GM12865 (cell line): ENCODE results near the gene HCAR1.
"Not testable (repeated sequence)": the region's sequence is repeated elsewhere in the genome, so short reads cannot be mapped to it uniquely, and the experiment has no call there.

Experiments
- DNase-seq: peaks from one replicate; pipeline ENCODE4 v3.0.0; 2010; ENCODE audit warnings: low read depth
- H3K4me3 ChIP-seq: 2 replicates; pipeline ENCODE4 v1.5.1; 2011; ENCODE audit warnings: mild to moderate bottlenecking, low read depth, low read length, control low read depth
- CTCF ChIP-seq: IDR thresholded peaks from 2 replicates; pipeline ENCODE4 v1.5.1; 2011; ENCODE audit warnings: low read length, control low read depth, low read depth, inconsistent platforms; ENCODE audit not compliant: insufficient read depth; ENCODE audit errors: missing control alignments

The HCAR1 gene

GRCh38 chr12:122688291-122688690 lies 42.4 kb downstream of the HCAR1 start:
- TF ChIP-seq CTCF, result no peak

GRCh38 chr12:122687086-122687485 lies 43.6 kb downstream of the HCAR1 start:
- DNase-seq, result no peak
- no peak overlapping the region for H3K4me3 ChIP-seq
- no peak for TF ChIP-seq CTCF

More at GRCh38 chr12:122688291-122688690, 42.4 kb downstream of the HCAR1 start:
- DNase-seq, result no peak
- no peak overlapping the region for H3K4me3 ChIP-seq

GRCh38 chr12:122686538-122686937 lies 44.1 kb downstream of the HCAR1 start:
- H3K4me3 ChIP-seq, result no peak overlapping the region
- TF ChIP-seq CTCF, result no peak

GRCh38 chr12:122684297-122684813 lies 46.3 kb downstream of the HCAR1 start:
- no peak overlapping the region for H3K4me3 ChIP-seq
- no peak for TF ChIP-seq CTCF
- DNase-seq, result no peak

More at GRCh38 chr12:122686538-122686937, 44.1 kb downstream of the HCAR1 start:
- no peak for DNase-seq

- no peak for TF ChIP-seq CTCF
- DNase-seq, result peak; percentile 48
- H3K4me3 ChIP-seq, result no peak overlapping the region
These were observed 48.8 kb downstream of the HCAR1 start for GRCh38 chr12:122681814-122682213.

- H3K4me3 ChIP-seq, DNase-seq: not testable (repeated sequence)
These were observed 49.7 kb downstream of the HCAR1 start for GRCh38 chr12:122680989-122681388.

GRCh38 chr12:122676781-122677180 lies 53.9 kb downstream of the HCAR1 start:
- H3K4me3 ChIP-seq, DNase-seq: not testable (repeated sequence)
